ENCODE data around the gene CDH20.

CDH20 gene

GRCh38 chr18:61333271-61333745 is at the start of gene CDH20:
Gene CDH20, plus strand, starts transcription at chr18:61333430.
- no peak for DNase-seq

GRCh38 chr18:61284039-61284438 is 49.2 kb upstream of the CDH20 start:
- no peak for DNase-seq

- no peak for DNase-seq
These were observed 47.5 kb upstream of the CDH20 start for GRCh38 chr18:61285777-61286176.

GRCh38 chr18:61286867-61287266 is 46.4 kb upstream of the CDH20 start:
- DNase-seq = no peak

GRCh38 chr18:61290616-61291015 is 42.6 kb upstream of the CDH20 start:
- DNase-seq = no peak

GRCh38 chr18:61292280-61293035 is 40.8 kb upstream of the CDH20 start:
- DNase-seq = no peak

- DNase-seq = no peak
These were observed 38.1 kb upstream of the CDH20 start for GRCh38 chr18:61295153-61295552.

GRCh38 chr18:61308004-61308403 is 25.2 kb upstream of the CDH20 start:
- DNase-seq = no peak

GRCh38 chr18:61308795-61309393 is 24.3 kb upstream of the CDH20 start:
- DNase-seq = no peak

GRCh38 chr18:61322265-61322873 is 10.9 kb upstream of the CDH20 start:
- DNase-seq = no peak

GRCh38 chr18:61323951-61324350 is 9.3 kb upstream of the CDH20 start:
- DNase-seq = no peak

GRCh38 chr18:61326407-61326806 is 6.8 kb upstream of the CDH20 start:
- no peak for DNase-seq

GRCh38 chr18:61329398-61329797 is 3.8 kb upstream of the CDH20 start:
- DNase-seq = no peak

- no peak for DNase-seq
These were observed 2.2 kb upstream of the CDH20 start for GRCh38 chr18:61331051-61331450.

GRCh38 chr18:61333746-61334490 is 688 bp downstream of the CDH20 start:
- no peak for DNase-seq

- no peak for DNase-seq
These were observed 1.2 kb downstream of the CDH20 start for GRCh38 chr18:61334491-61334850.

GRCh38 chr18:61334951-61335683 is 1.9 kb downstream of the CDH20 start:
- DNase-seq = no peak

- no peak for DNase-seq
These were observed 2.7 kb downstream of the CDH20 start for GRCh38 chr18:61335684-61336555.

- DNase-seq = no peak
These were observed 3.5 kb downstream of the CDH20 start for GRCh38 chr18:61336766-61337165.

GRCh38 chr18:61337527-61337926 is 4.3 kb downstream of the CDH20 start:
- no peak for DNase-seq

GRCh38 chr18:61340148-61340547 is 6.9 kb downstream of the CDH20 start:
- no peak for DNase-seq

- DNase-seq = no peak
These were observed 15.0 kb downstream of the CDH20 start for GRCh38 chr18:61348230-61348629.
